ENCODE data around the gene CLCF1.
"Not testable (repeated sequence)": the region's sequence is repeated elsewhere in the genome, so short reads cannot be mapped to it uniquely, and the experiment has no call there.

CLCF1 gene

DNA sequence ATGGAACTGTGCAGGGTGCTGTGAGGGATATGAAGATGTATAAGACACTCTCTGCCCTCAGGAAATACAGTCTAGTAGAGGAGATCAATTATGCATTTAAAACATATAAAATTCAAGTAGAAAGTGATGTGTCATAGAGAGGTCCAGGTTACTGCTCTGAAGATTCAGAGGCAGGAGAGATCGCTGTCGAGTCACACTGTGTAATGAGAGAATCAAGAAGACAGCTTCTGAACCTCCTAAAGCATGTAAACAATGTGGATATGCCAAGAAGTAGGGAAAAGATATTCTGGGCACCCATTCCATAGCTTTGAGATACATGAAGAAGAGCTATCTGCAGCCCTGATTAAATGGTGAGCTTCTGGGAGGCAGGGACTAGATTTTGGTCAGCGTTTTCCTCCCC lies 53.4 kb downstream of the CLCF1 start:
- H3K36me3 ChIP-seq (ENCODE audit: insufficient read depth, low read length): no peaks in the 10 kb centered on the region
- no peaks in the 10 kb centered on the region for H3K27me3 ChIP-seq (ENCODE audit: control insufficient read depth in 1 of 2, insufficient read depth in 2 of 2, low read length in 2 of 2)
- H3K4me1 ChIP-seq (ENCODE audit: insufficient read depth, low read length): peaks cover 11% of the 10 kb centered on the region
- H3K9ac ChIP-seq (ENCODE audit: low read length): no peak overlapping the region
- no peak overlapping the region for H3K27ac ChIP-seq (ENCODE audit: low read depth, low read length)
- H3K4me3 ChIP-seq (ENCODE audit: low read depth in 1 of 2, low read length in 2 of 2): no peak overlapping the region
- no peaks in the 10 kb centered on the region for H3K9me3 ChIP-seq (ENCODE audit: low read length)

- H3K27me3 ChIP-seq (ENCODE audit: control insufficient read depth in 1 of 2, insufficient read depth in 2 of 2, low read length in 2 of 2); H3K9me3 ChIP-seq (ENCODE audit: low read length); H3K27ac ChIP-seq (ENCODE audit: low read depth, low read length); H3K36me3 ChIP-seq (ENCODE audit: insufficient read depth, low read length): not testable (repeated sequence)
- peaks cover 11% of the 10 kb centered on the region for H3K4me1 ChIP-seq (ENCODE audit: insufficient read depth, low read length)
- peak overlapping the region; percentile 31 for H3K9ac ChIP-seq (ENCODE audit: low read length)
- H3K4me3 ChIP-seq (ENCODE audit: low read depth in 1 of 2, low read length in 2 of 2): peak overlapping the region; percentile 81 to 85
Observed at GRCh38 chr11:67318876-67319275, 54.5 kb downstream of the CLCF1 start.

DNA sequence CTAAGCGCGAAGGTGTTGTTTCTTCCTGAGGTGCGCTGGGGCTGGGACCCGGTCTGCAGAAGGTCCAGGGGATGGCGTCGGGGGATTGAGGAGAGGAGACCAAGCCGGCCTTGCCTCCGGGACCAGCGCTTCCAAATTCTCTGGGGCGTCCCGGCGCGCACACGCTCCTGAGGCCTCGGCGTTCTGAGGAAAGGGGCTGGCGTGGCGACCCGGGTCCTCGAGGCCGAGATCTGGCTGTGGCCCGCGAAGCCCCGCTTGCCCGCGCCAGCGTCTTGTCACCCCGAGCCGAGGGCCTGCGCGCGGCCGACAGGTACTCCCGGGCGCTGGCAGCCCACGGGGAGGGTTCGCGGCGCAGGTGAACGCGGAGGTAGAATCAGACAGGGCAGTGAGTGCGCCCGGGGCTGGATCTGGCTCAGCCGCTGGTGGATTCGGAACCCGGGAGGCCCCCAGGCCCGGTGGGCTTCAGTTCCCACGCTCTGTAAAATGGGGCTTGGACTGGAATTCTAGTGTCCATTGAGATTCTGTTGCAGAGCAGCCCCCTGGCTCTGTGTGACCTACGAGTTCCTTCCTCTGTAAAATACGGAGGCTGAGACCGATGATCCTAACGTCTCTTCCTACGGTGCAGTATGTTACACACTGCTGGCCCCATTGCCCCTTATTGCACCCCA lies 55.4 kb downstream of the CLCF1 start:
- Histone ChIP-seq H3K27me3 (ENCODE audit: control insufficient read depth in 1 of 2, insufficient read depth in 2 of 2, low read length in 2 of 2) (no peaks in the 10 kb centered on the region), H3K4me3 (ENCODE audit: low read depth in 1 of 2, low read length in 2 of 2) (peak overlapping the region; percentile 81 to 85), H3K9me3 (ENCODE audit: low read length) (no peaks in the 10 kb centered on the region), H3K27ac (ENCODE audit: low read depth, low read length) (peak overlapping the region; percentile 80), H3K4me1 (ENCODE audit: insufficient read depth, low read length) (peaks cover 11% of the 10 kb centered on the region), H3K36me3 (ENCODE audit: insufficient read depth, low read length) (no peaks in the 10 kb centered on the region), H3K9ac (ENCODE audit: low read length) (peak overlapping the region; percentile 31)

- Histone ChIP-seq H3K4me3 (ENCODE audit: low read depth in 1 of 2, low read length in 2 of 2) (peak overlapping the region; percentile 81 to 85), H3K27ac (ENCODE audit: low read depth, low read length) (peak overlapping the region; percentile 80), H3K9ac (ENCODE audit: low read length) (peak overlapping the region; percentile 61), H3K27me3 (ENCODE audit: control insufficient read depth in 1 of 2, insufficient read depth in 2 of 2, low read length in 2 of 2) (no peaks in the 10 kb centered on the region), H3K36me3 (ENCODE audit: insufficient read depth, low read length) (no peaks in the 10 kb centered on the region), H3K4me1 (ENCODE audit: insufficient read depth, low read length) (peaks cover 11% of the 10 kb centered on the region), H3K9me3 (ENCODE audit: low read length) (no peaks in the 10 kb centered on the region)
Observed at GRCh38 chr11:67317205-67317887, 56.1 kb downstream of the CLCF1 start.

- Histone ChIP-seq H3K27me3 (ENCODE audit: control insufficient read depth in 1 of 2, insufficient read depth in 2 of 2, low read length in 2 of 2) (no peaks in the 10 kb centered on the region), H3K4me1 (ENCODE audit: insufficient read depth, low read length) (peaks cover 11% of the 10 kb centered on the region), H3K27ac (ENCODE audit: low read depth, low read length) (peak overlapping the region; percentile 80), H3K36me3 (ENCODE audit: insufficient read depth, low read length) (no peaks in the 10 kb centered on the region), H3K9ac (ENCODE audit: low read length) (peak overlapping the region; percentile 61), H3K4me3 (ENCODE audit: low read depth in 1 of 2, low read length in 2 of 2) (peak overlapping the region; percentile 81 to 85), H3K9me3 (ENCODE audit: low read length) (no peaks in the 10 kb centered on the region)
Observed at GRCh38 chr11:67316882-67317204, 56.6 kb downstream of the CLCF1 start.

GRCh38 chr11:67315325-67315909 lies 58.0 kb downstream of the CLCF1 start:
- Histone ChIP-seq H3K9me3 (ENCODE audit: low read length) (no peaks in the 10 kb centered on the region), H3K4me1 (ENCODE audit: insufficient read depth, low read length) (peaks cover 11% of the 10 kb centered on the region), H3K9ac (ENCODE audit: low read length) (no peak overlapping the region)

GRCh38 chr11:67314218-67314617 lies 59.2 kb downstream of the CLCF1 start:
- Histone ChIP-seq H3K36me3 (ENCODE audit: insufficient read depth, low read length) (no peaks in the 10 kb centered on the region), H3K27ac (ENCODE audit: low read depth, low read length) (no peak overlapping the region), H3K4me1 (ENCODE audit: insufficient read depth, low read length) (peaks cover 11% of the 10 kb centered on the region), H3K4me3 (ENCODE audit: low read depth in 1 of 2, low read length in 2 of 2) (no peak overlapping the region), H3K27me3 (ENCODE audit: control insufficient read depth in 1 of 2, insufficient read depth in 2 of 2, low read length in 2 of 2) (no peaks in the 10 kb centered on the region), H3K9ac (ENCODE audit: low read length) (no peak overlapping the region), H3K9me3 (ENCODE audit: low read length) (no peaks in the 10 kb centered on the region)

More at GRCh38 chr11:67315325-67315909, 58.0 kb downstream of the CLCF1 start:
- Histone ChIP-seq H3K36me3 (ENCODE audit: insufficient read depth, low read length) (no peaks in the 10 kb centered on the region), H3K27ac (ENCODE audit: low read depth, low read length) (no peak overlapping the region), H3K27me3 (ENCODE audit: control insufficient read depth in 1 of 2, insufficient read depth in 2 of 2, low read length in 2 of 2) (no peaks in the 10 kb centered on the region), H3K4me3 (ENCODE audit: low read depth in 1 of 2, low read length in 2 of 2) (no peak overlapping the region)

Data from muscle layer of colon (tissue), 2 donors.